Loucy (cell line): ENCODE results near the gene MBD5.

ENCODE experiments used
- H2AFZ ChIP-seq: fragments of 200-600 bp; sonication (generic); 2 replicates; pipeline ENCODE4 v1.6.0; 2016; ENCODE audit warnings: antibody characterized with exemption, mild to moderate bottlenecking, low read length, moderate library complexity
- H3F3A ChIP-seq: fragments of 200-600 bp; 2 replicates; pipeline ENCODE4 v1.6.0; 2016; ENCODE audit warnings: antibody characterized with exemption, low read depth, mild to moderate bottlenecking
- H3K27me3 ChIP-seq: fragments of 200-600 bp; sonication (generic); 2 replicates; pipeline ENCODE4 v1.6.1; 2014; ENCODE audit warnings: low read length, mild to moderate bottlenecking; ENCODE audit not compliant: insufficient read depth, poor library complexity, severe bottlenecking
- H3K36me3 ChIP-seq: fragments of 200-600 bp; sonication (generic); 2 replicates; pipeline ENCODE4 v1.6.1; 2016; ENCODE audit warnings: low read length; ENCODE audit not compliant: insufficient read depth
- H3K4me1 ChIP-seq: fragments of 200-600 bp; sonication (generic); 2 replicates; pipeline ENCODE4 v1.5.1; 2014; ENCODE audit warnings: low read length, mild to moderate bottlenecking; ENCODE audit not compliant: insufficient read depth, poor library complexity, severe bottlenecking
- H3K4me2 ChIP-seq: fragments of 200-600 bp; sonication (generic); 2 replicates; pipeline ENCODE4 v1.6.0; 2014; ENCODE audit warnings: antibody characterized with exemption, low read length, low read depth, mild to moderate bottlenecking; ENCODE audit not compliant: poor library complexity, severe bottlenecking
- H3K4me3 ChIP-seq: fragments of 200-600 bp; sonication (generic); 2 replicates; pipeline ENCODE4 v1.5.1; 2014; ENCODE audit warnings: low read length, mild to moderate bottlenecking, mixed read lengths; ENCODE audit not compliant: poor library complexity, severe bottlenecking
- H3K79me2 ChIP-seq: fragments of 200-600 bp; sonication (generic); 2 replicates; pipeline ENCODE4 v1.6.1; 2014; ENCODE audit warnings: low read length; ENCODE audit not compliant: insufficient read depth
- H3K9ac ChIP-seq: fragments of 200-600 bp; sonication (generic); 2 replicates; pipeline ENCODE4 v1.6.0; 2014; ENCODE audit warnings: mild to moderate bottlenecking, low read depth, low read length, moderate library complexity; ENCODE audit not compliant: poor library complexity, severe bottlenecking
- H3K9me2 ChIP-seq: fragments of 200-600 bp; sonication (generic); replicated peaks from 2 replicates; pipeline ENCODE4 v1.6.1; 2016; ENCODE audit warnings: low read depth, low read length, mixed read lengths
- H3K9me3 ChIP-seq: fragments of 200-600 bp; sonication (generic); 2 replicates; pipeline ENCODE4 v1.6.1; 2014; ENCODE audit warnings: mild to moderate bottlenecking, antibody characterized with exemption, low read length, low read depth; ENCODE audit not compliant: insufficient read depth
- H4K20me1 ChIP-seq: fragments of 200-600 bp; sonication (generic); 2 replicates; pipeline ENCODE4 v1.6.0; 2014; ENCODE audit warnings: antibody characterized with exemption, low read length, mild to moderate bottlenecking; ENCODE audit not compliant: insufficient read depth, poor library complexity, severe bottlenecking
- EZH2phosphoT487 ChIP-seq: fragments of 200-600 bp; IDR thresholded peaks from 2 replicates; pipeline ENCODE4 v1.6.1; 2018; ENCODE audit warnings: antibody characterized with exemption, mild to moderate bottlenecking, moderate library complexity, borderline replicate concordance
- TF ChIP-seq, protein P1 (sequence below): fragments of 200-600 bp; sonication (generic); conservative IDR thresholded peaks from 2 replicates; pipeline ENCODE4 v1.5.1; 2014; ENCODE audit warnings: mild to moderate bottlenecking, antibody characterized with exemption, low read length

MBD5 gene

DNA sequence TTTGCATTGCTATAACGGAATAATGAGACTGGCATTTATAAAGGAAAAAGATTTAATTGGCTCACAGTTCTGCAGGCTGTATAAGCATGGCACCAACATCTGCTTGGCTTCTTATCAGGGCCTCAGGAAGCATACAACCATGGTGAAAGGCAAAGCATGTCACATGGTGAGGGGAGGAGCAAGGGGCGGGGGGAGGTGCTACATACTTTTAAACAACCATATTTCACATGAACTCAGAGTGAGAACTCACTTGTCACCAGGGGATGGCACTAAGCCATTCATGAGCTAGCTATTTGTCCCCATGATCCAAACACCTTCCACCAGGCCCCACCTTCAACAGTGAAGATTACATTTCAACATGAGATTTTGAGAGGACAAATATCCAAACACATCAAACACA lies 188.7 kb downstream of the MBD5 start:
- H3K9ac ChIP-seq, result no peak overlapping the region
- TF ChIP-seq EZH2phosphoT487, result no peak
- TF ChIP-seq, protein P1, sequence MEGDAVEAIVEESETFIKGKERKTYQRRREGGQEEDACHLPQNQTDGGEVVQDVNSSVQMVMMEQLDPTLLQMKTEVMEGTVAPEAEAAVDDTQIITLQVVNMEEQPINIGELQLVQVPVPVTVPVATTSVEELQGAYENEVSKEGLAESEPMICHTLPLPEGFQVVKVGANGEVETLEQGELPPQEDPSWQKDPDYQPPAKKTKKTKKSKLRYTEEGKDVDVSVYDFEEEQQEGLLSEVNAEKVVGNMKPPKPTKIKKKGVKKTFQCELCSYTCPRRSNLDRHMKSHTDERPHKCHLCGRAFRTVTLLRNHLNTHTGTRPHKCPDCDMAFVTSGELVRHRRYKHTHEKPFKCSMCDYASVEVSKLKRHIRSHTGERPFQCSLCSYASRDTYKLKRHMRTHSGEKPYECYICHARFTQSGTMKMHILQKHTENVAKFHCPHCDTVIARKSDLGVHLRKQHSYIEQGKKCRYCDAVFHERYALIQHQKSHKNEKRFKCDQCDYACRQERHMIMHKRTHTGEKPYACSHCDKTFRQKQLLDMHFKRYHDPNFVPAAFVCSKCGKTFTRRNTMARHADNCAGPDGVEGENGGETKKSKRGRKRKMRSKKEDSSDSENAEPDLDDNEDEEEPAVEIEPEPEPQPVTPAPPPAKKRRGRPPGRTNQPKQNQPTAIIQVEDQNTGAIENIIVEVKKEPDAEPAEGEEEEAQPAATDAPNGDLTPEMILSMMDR, result no peak
- no peaks in the 10 kb centered on the region for H3K9me2 ChIP-seq
- H2AFZ ChIP-seq, result no peak overlapping the region
- H4K20me1 ChIP-seq, result no peaks in the 10 kb centered on the region
- no peak overlapping the region for H3K4me3 ChIP-seq
- H3K4me1 ChIP-seq, result no peaks in the 10 kb centered on the region
- no peaks in the 10 kb centered on the region for H3K9me3 ChIP-seq
- no peaks in the 10 kb centered on the region for H3F3A ChIP-seq
- H3K79me2 ChIP-seq, result no peaks in the 10 kb centered on the region
- no peaks in the 10 kb centered on the region for H3K36me3 ChIP-seq
- no peaks in the 10 kb centered on the region for H3K27me3 ChIP-seq
- H3K4me2 ChIP-seq, result no peak overlapping the region

DNA sequence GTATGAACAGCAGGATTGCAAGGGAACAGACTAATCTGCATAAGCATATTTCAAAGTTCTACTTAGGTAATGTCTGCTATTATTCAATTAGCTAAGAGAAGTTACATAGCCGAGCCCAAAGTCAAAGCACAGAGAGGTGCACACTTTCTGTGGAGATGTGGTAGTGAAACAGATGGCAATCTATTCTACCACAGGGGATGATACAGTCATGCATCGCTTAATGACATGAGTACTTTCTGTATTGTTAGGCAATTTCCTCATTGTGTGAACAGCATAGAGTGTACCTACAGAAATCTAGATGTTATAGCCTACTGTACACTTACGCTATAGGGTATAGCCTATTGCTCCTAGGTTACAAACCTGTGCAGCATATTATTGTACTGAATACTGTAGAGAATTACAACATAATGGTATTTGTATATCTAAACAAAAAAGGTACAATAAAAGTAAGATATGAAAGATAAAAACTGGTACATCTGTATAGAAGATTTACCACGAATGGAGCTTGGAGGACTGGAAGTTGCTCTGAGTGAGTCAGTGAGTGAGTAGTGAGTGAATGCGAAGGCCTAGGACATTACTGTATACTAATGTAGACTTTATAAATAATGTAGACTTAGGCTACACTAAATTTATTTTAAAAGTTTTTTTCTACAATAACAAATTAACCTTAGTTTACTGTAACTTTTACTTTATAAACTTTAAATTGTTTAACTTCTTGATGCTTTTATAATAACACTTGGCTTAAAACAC lies 197.6 kb downstream of the MBD5 start:
- H4K20me1 ChIP-seq, result no peaks in the 10 kb centered on the region
- TF ChIP-seq, protein P1, result no peak
- no peak for TF ChIP-seq EZH2phosphoT487
- no peaks in the 10 kb centered on the region for H3K9me2 ChIP-seq
- no peak overlapping the region for H3K4me2 ChIP-seq
- no peaks in the 10 kb centered on the region for H3K4me1 ChIP-seq
- H3K9ac ChIP-seq, result no peak overlapping the region
- no peak overlapping the region for H2AFZ ChIP-seq
- no peaks in the 10 kb centered on the region for H3K79me2 ChIP-seq
- H3K4me3 ChIP-seq, result no peak overlapping the region
- H3K27me3 ChIP-seq, result no peaks in the 10 kb centered on the region
- peaks cover 7% of the 10 kb centered on the region; the same call in 1 of the 2 replicates for H3K9me3 ChIP-seq
- H3F3A ChIP-seq, result no peaks in the 10 kb centered on the region
- H3K36me3 ChIP-seq, result no peaks in the 10 kb centered on the region

DNA sequence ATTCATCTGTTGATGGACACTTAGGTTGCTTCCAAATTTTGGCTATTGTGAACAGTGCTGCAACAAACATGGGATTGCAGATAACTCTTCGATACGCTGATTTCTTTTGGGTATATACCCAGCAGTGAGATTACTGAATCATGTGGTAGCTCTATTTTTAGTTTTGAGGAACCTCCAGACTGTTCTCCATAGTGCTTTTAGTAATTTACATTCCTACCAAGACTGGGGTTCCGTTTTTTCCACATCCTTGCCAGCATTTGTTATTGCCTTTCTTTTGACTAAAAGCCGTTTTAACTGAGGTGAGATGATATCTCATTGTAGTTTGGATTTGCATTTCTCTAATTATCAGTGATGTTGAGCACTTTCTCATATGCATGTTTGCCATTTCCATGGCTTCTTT lies 200.3 kb downstream of the MBD5 start:
- H2AFZ ChIP-seq, result no peak overlapping the region
- no peaks in the 10 kb centered on the region for H3K27me3 ChIP-seq
- H3K9me2 ChIP-seq, result no peaks in the 10 kb centered on the region
- no peaks in the 10 kb centered on the region for H3K4me1 ChIP-seq
- no peaks in the 10 kb centered on the region for H4K20me1 ChIP-seq
- no peak overlapping the region for H3K4me2 ChIP-seq
- H3K4me3 ChIP-seq, result no peak overlapping the region
- no peaks in the 10 kb centered on the region for H3K79me2 ChIP-seq
- peaks cover 7% of the 10 kb centered on the region; the same call in 1 of the 2 replicates for H3K9me3 ChIP-seq
- no peaks in the 10 kb centered on the region for H3K36me3 ChIP-seq
- H3K9ac ChIP-seq, result no peak overlapping the region
- no peaks in the 10 kb centered on the region for H3F3A ChIP-seq
- TF ChIP-seq, protein P1, result no peak
- no peak for TF ChIP-seq EZH2phosphoT487
